ENCODE results near the gene MKS1. TPM values are rescaled to one million over a fixed set of nuclear protein-coding genes. Genes with fewer than 3 reads are reported as not detected.

MKS1 gene
- total RNA-seq (ENCODE audit: low replicate concordance): 8.2 and 12.9 TPM in 2 replicates

DNA sequence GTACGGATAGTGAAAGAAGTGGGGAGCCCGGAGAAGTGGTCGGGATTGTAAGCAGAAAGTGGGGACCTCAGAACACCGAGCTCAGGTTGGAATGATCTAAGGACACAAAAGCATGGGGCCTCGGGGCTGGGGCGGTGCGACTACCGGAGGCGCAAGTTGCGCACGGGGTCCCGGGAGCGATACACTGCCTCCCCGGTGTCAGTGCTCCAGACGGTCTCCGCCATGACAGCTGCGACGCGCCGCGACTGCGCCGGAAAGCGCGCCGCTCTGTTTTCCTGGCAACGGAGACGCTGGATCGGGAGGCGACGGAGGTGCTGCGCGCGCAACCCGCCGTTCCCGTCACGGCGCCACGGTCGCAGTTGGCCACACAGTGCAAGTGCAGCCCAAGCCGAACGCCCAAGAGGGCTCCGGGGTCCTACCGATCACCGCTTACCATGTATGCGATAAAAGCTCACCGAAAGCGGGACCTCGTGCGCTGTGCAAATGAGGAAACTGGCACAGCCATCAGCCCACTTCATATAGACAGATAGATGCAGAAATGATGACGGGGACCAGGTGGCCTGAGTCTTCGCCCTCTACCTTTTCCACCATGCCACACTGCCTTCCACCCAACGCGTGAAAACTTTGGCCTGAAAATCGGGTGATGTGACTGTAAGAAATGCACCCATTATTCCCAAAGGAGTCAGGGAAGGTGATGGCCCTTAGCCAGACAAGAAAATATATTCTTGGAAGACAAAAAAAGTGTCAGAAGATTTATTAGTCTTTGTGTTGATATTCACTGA lies at the start of gene MKS1:
Gene MKS1, minus strand, starts transcription at position 249 of the 782 bp plus-strand sequence. Its CDS starts 25 bp downstream, at position 224.

DNA sequence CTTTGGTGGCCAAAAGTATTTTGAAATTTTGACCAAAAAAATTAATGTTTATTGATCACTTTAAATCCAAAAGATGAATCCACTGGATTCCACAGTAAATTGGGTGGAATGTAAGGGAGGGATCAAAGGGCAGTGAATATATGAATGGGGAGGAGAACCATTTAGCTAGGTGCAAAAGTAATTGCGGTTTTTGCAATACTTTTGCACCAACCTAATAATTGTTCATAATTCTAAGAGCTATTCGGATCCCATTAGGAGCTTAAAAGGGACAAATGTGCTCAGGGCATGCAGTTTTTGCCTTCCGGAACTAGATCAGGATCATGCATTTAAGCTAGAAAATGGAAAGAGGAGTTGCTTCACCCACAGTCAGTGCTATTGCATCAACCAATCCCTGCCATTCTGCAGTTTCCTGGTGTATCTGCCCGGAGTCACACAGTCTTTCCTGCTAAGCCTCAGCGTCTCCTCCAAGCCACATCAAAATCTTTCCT lies 19.1 kb upstream of the MKS1 start, which contains the start of gene LPO:
Gene LPO, plus strand, starts transcription at position 438 of the 488 bp plus-strand sequence. CDS start 4,396 bp downstream, outside the sequence.

DNA sequence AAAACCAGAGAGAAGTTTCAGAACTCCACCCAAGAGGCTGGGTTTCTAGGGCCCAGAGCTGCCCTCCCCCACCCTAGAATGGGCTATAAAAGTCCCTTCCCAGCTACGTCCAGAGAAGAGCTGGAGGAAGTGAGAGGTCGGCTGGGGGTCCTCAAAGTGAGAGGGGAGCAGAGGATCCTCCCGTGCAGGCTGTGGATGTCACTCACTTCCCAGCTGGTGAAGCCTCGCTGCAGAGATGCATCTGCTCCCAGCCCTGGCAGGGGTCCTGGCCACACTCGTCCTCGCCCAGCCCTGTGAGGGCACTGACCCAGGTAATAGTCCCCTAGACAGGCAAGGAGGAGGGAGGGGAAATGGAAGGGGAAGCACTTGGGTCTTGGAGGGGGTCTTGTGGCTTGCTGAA lies 26.4 kb downstream of the MKS1 start, which contains the start of gene EPX:
Gene EPX, plus strand, starts transcription at position 115 of the 400 bp plus-strand sequence. Its CDS starts 121 bp downstream, at position 236.

DNA sequence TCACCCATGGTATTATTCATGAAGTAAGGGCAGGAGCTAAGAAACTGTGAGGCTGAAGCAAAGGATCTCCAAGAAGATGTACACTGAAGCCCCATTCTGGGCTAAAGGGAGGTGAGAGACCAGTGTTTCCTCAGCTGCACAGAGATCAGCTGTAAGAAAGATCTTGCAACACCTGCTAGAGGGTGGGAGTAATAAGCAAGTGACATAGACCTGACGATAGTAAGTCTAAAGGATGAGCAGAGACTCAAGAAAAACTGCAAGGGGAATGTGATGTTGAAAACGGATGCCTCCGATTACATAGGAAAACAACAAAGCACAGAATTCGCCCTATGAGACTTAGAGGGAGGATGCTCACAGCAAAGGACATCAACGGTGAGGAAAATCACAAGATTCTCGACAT lies 52.4 kb downstream of the MKS1 start, which contains the start of gene OR4D2:
Gene OR4D2, plus strand, starts transcription at position 301 of the 400 bp plus-strand sequence. CDS start 2,674 bp downstream, outside the sequence.

Other genes starting within 250 kb of the MKS1 start
- gene VEZF1, start 231.0 kb downstream of the MKS1 start, total RNA-seq (ENCODE audit: low replicate concordance): 17.3 and 20.8 TPM in 2 replicates
- gene SRSF1, start 212.0 kb downstream of the MKS1 start, total RNA-seq (ENCODE audit: low replicate concordance): 421 and 590 TPM in 2 replicates
- gene DYNLL2, start 135.8 kb downstream of the MKS1 start, total RNA-seq (ENCODE audit: low replicate concordance): 12.9 and 24.9 TPM in 2 replicates
- not detected in 2 replicates for gene OR4D1, start 70.9 kb downstream of the MKS1 start, total RNA-seq (ENCODE audit: low replicate concordance)
- gene OR4D2, start 52.3 kb downstream of the MKS1 start, total RNA-seq (ENCODE audit: low replicate concordance): not detected in 2 replicates
- not detected in 2 replicates for gene EPX, start 26.5 kb downstream of the MKS1 start, total RNA-seq (ENCODE audit: low replicate concordance)
- gene LPO, start 19.3 kb upstream of the MKS1 start, total RNA-seq (ENCODE audit: low replicate concordance): not detected in 2 replicates
- under 0.01 TPM in 1 of 2 replicates, not detected in the other for gene MPO, start 61.7 kb upstream of the MKS1 start, total RNA-seq (ENCODE audit: low replicate concordance)
- gene TSPOAP1, start 109.5 kb upstream of the MKS1 start, total RNA-seq (ENCODE audit: low replicate concordance): under 0.01 TPM in 2 replicates
- gene SUPT4H1, start 132.9 kb upstream of the MKS1 start, total RNA-seq (ENCODE audit: low replicate concordance): 40.2 and 65.1 TPM in 2 replicates
- gene RNF43, start 198.3 kb upstream of the MKS1 start, total RNA-seq (ENCODE audit: low replicate concordance): 0.15 TPM in 1 of 2 replicates, not detected in the other